ENCODE results near the gene MMP28.

GRCh38 chr17:35763767-35764122 is 31.7 kb downstream of the MMP28 start:
- TF ChIP-seq CTCF (conservative IDR thresholded peaks at IDR 0.05 in 1 of 2, IDR thresholded peaks at IDR 0.05 in 1 of 2; ENCODE audit: low read depth in 1 of 2, low read length in 2 of 2) (no peak), EZH2 (IDR thresholded peaks at IDR 0.05; ENCODE audit: low read length, missing control alignments) (no peak)
